GM21381 (cell line): Measurements from ENCODE around the gene ETNK1.
"Not testable (repeated sequence)": the region's sequence is repeated elsewhere in the genome, so short reads cannot be mapped to it uniquely, and the experiment has no call there.

Experiments used
- ATAC-seq: cut with Tn5 transposase; IDR thresholded peaks from one replicate; pipeline ENCODE4 v1.9.1; 2021; ENCODE audit warnings: mild to moderate bottlenecking, moderate library complexity; ENCODE audit not compliant: unreplicated experiment

Gene ETNK1

DNA sequence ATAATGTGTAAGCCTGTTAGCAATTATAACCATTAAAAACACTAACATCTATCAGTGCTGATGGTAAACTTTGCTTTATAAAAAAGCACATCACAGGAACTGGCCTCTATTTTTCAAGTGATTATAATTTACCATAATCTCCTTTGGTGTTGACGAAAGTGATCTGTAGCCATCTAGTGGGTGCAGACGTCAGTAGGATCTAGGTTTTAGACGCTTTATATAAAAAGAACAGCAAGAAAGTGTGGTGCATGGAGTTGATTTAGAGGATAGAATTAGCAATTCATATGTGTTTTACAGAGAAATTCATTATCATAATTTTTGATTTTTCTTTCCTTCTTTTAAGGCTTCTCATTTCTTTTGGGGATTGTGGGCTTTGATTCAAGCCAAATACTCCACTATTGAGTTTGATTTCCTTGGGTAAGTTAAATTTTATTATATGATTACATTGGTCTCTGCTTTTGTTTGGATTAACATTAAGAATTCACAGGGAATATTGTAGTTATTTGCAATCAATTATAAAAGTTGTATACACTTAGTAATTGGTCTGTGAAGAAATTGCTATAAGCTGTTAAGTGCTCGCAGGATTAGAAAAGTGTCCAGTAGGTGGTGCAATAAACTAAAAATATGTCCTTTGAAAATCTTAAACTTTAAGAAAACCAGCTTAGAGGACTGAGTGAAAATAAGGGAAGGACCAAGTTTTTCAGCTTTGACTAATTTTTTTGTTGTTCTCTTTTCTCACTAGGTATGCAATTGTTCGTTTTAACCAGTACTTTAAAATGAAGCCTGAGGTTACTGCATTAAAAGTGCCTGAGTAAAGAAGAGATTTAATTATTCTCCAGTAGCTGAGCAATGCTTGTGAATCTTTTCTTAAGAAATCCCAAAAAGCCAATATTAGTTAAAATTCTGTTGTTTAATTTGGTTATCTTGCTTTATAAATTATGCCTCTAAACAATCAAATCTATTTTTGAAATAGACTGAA is 59.5 kb downstream of the ETNK1 start:
- peak; percentile 43 for ATAC-seq

- ATAC-seq, result no peak
These were observed 61.2 kb downstream of the ETNK1 start for GRCh38 chr12:22686193-22686592.

DNA sequence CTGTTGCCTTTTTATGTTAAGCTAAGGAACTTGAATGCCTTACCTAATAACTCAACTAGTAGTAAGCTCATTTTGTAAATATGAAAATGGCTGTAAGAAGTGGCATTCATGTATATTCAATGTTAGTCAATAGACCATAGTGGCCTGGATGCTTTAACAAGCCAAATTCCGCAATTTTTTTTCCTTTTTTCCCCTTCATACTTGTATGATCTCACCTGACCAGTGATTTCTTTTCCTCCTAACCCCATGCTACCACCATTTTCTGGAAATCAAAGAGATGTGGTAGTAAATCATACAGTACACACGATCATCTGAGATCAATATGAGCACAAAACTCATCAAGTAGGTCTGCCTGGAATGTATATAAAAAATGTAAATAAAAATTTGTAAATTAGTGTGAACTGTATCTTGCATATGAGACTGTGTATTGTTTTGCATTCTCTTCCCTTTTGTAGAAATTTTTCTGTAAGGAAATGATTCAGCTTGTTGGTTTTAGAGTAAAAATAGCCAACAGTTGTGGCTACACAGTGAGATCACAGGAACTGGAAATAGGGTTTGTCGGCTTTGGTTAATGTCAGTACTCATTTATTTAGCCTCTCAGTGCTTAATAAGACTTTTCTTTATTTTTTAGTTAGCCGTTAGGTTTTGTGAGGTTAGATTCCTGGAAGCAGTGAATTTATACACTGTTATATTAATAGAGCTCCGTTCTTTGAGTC is 62.5 kb downstream of the ETNK1 start:
- peak; percentile 75 for ATAC-seq

DNA sequence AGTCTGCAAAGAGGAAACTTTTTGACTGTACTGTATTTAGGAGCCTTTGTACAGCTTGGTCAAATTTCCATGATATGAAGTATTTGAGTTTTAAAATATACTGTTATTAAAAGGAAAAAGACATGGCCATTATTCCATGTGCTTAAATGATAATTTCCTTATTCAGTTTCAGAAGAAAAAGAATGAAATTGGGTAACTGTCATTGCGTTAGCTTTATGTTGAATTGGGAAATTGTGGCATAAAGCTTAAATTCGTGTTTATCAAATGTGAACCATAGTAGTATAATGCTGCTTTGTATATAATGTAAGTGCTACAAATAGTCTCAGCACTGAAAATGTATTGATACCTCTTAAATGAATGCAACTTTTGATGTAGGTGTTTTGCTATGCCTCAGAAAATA is 64.9 kb downstream of the ETNK1 start:
- no peak for ATAC-seq

- ATAC-seq, result no peak
These were observed 66.3 kb downstream of the ETNK1 start for GRCh38 chr12:22691319-22691718.

- not testable (repeated sequence) for ATAC-seq
These were observed 67.5 kb downstream of the ETNK1 start for GRCh38 chr12:22692467-22692866.

- no peak for ATAC-seq
These were observed 68.1 kb downstream of the ETNK1 start for GRCh38 chr12:22692964-22693555.

GRCh38 chr12:22698576-22698975 is 73.6 kb downstream of the ETNK1 start:
- no peak for ATAC-seq

GRCh38 chr12:22699705-22700104 is 74.7 kb downstream of the ETNK1 start:
- not testable (repeated sequence) for ATAC-seq

GRCh38 chr12:22700106-22700505 is 75.1 kb downstream of the ETNK1 start:
- no peak for ATAC-seq

GRCh38 chr12:22701216-22701809 is 76.3 kb downstream of the ETNK1 start:
- ATAC-seq, result not testable (repeated sequence)

DNA sequence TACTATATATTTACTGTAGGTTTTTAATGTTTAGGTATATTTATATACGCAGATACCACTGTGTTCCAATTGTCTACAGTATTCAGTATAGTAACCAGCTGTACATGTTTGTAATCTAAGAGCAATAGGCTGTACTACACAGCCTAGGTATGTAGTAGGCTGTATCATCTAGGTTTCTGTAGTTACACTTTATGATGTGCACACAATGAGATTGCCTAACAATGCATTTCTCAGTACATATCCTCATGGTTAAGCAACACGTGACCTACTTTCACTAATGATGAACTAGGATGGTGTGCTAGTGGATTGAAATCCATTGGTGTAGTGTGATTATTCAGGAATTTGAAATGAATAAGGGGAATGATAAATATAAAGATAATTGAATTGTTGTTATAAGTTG is 77.7 kb downstream of the ETNK1 start:
- no peak for ATAC-seq

- peak; percentile 72 for ATAC-seq
These were observed 84.3 kb downstream of the ETNK1 start for GRCh38 chr12:22709292-22709691.

DNA sequence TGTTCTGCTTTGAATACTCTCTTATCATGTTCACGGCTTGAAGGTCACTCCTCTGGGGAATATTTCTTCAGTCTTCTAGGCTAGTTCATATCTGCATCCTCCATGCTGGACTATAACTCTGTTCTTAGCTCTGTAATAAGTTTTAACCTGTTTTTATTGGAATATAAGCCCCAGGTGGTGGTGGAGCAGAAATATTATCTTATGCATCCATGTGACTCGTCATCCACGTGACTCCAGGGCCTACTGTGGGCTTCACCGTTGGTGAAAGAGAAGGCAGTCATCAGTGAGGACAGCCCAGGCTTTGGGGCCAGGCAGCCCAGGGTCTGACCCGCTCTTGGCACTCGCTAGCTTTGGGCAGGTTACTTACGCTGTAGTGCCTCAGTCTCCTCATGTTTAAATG is 87.1 kb downstream of the ETNK1 start:
- ATAC-seq, result no peak

GRCh38 chr12:22715254-22715653 is 90.3 kb downstream of the ETNK1 start:
- ATAC-seq, result no peak

- no peak for ATAC-seq
These were observed 94.8 kb downstream of the ETNK1 start for GRCh38 chr12:22719745-22720144.

DNA sequence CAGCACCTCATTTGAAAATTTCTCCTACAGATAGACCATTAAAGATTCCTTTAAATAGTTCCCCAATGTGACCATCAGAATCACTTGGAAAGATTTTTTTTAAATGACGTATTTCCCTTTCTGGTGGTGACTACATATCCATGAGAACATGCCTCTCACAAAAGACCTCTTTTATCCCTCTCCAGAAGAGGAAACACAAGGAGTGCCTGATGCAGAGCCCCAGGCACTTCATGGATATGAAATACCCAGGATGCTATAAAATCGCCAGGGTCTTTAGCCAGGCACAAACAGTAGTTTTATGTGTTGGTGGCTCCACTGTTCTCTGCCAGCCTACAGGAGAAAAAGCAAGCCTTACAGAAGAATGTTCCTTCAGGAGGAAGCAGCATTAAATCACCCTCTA is 97.1 kb downstream of the ETNK1 start:
- no peak for ATAC-seq

GRCh38 chr12:22722779-22723178 is 97.8 kb downstream of the ETNK1 start:
- ATAC-seq, result no peak

GRCh38 chr12:22728987-22729386 is 104.0 kb downstream of the ETNK1 start:
- ATAC-seq, result no peak

DNA sequence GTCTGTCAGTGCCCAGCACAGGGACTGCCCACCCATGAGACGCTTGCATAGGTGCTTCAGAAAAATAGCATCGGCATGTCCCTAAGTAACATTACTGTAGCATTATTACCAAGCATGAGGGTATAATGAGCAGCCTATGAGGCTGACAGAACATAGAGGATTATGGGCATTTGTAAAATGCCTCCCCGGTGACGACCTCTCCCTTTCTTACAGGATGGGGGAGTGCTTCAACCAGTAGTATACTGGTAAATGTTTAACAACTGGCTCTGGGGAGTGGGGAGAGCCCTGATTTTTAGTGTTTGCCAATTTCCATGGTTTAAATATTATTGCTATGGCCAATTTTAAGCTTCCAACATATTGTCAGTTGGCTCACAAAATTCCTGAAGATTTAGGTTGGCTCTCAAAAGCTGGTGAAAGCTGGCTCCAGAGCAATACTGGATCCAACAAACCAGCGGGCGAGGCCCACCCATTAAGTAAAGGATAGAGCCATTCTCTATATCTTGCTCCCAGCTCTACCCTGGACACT is 104.5 kb downstream of the ETNK1 start:
- ATAC-seq, result no peak

GRCh38 chr12:22729957-22730443 is 105.0 kb downstream of the ETNK1 start:
- no peak for ATAC-seq
